Parathyroid adenoma (tissue), 2 donors: ENCODE data around the gene TMPRSS6.

Experiments used
- H2AFZ ChIP-seq: fragments of 300-600 bp; sonication (generic); one replicate; pipeline ENCODE4 v1.7.0; 2017; ENCODE audit warnings: antibody characterized with exemption, mild to moderate bottlenecking
- H3K27ac ChIP-seq: fragments of 300-600 bp; sonication (generic); one replicate; pipeline ENCODE4 v1.7.0; 2017
- H3K27me3 ChIP-seq: fragments of 300-600 bp; sonication (generic); one replicate; pipeline ENCODE4 v1.7.0; 2017; ENCODE audit warnings: low read length; ENCODE audit not compliant: control insufficient read depth, insufficient read depth
- H3K36me3 ChIP-seq: fragments of 300-600 bp; sonication (generic); one replicate; pipeline ENCODE4 v1.7.0; 2017; ENCODE audit warnings: low read length; ENCODE audit not compliant: control insufficient read depth, insufficient read depth
- H3K4me1 ChIP-seq: fragments of 300-600 bp; sonication (generic); one replicate; pipeline ENCODE4 v1.7.0; 2017; ENCODE audit warnings: control low read depth
- H3K4me2 ChIP-seq: fragments of 300-600 bp; sonication (generic); one replicate; pipeline ENCODE4 v1.7.0; 2017; ENCODE audit warnings: low read length
- H3K4me3 ChIP-seq: fragments of 300-600 bp; sonication (generic); one replicate; pipeline ENCODE4 v1.7.0; 2017; ENCODE audit warnings: low read depth, low read length
- H3K79me2 ChIP-seq: fragments of 300-600 bp; sonication (generic); one replicate; pipeline ENCODE4 v1.7.0; 2017; ENCODE audit warnings: control low read depth
- H3K9ac ChIP-seq: fragments of 300-600 bp; sonication (generic); one replicate; pipeline ENCODE4 v1.7.0; 2017; ENCODE audit warnings: mild to moderate bottlenecking
- H3K9me3 ChIP-seq: fragments of 300-600 bp; sonication (generic); one replicate; pipeline ENCODE4 v1.7.0; 2017; ENCODE audit warnings: low read length; ENCODE audit not compliant: control insufficient read depth
- TF ChIP-seq, protein P1 (sequence below): fragments of 300-600 bp; sonication (generic); IDR thresholded peaks from one replicate; pipeline ENCODE4 v1.7.0; 2017; ENCODE audit warnings: antibody characterized with exemption, mild to moderate bottlenecking
- donor health status: primary hyperparathyroidism.

TMPRSS6 gene

DNA sequence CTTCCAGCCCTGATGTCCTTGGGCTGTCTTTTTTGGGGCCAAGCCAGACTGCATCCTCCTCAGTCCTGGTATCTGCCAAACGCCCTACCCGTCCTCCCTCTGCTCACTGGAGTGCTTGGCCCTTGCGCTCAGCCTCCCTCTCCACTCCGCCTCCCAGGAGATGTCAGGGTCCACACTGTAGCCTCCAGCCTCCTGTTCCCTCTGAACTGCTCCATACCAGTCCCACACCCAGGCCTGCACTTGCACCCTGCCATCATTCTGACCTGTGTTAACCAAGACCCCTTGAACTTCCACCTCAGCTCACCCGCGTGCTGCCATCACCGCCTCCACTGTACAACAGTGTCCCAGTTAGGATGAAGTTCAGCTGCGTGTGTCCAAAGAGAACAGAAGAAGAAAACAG lies 46.5 kb upstream of the TMPRSS6 start:
- Histone ChIP-seq H3K79me2 (no peaks in the 10 kb centered on the region), H3K4me3 (no peak overlapping the region), H3K9ac (no peak overlapping the region), H3K4me1 (no peaks in the 10 kb centered on the region), H2AFZ (no peak overlapping the region), H3K9me3 (no peaks in the 10 kb centered on the region), H3K27me3 (no peaks in the 10 kb centered on the region), H3K36me3 (no peaks in the 10 kb centered on the region), H3K4me2 (no peak overlapping the region), H3K27ac (no peak overlapping the region)
- TF ChIP-seq, protein P1, sequence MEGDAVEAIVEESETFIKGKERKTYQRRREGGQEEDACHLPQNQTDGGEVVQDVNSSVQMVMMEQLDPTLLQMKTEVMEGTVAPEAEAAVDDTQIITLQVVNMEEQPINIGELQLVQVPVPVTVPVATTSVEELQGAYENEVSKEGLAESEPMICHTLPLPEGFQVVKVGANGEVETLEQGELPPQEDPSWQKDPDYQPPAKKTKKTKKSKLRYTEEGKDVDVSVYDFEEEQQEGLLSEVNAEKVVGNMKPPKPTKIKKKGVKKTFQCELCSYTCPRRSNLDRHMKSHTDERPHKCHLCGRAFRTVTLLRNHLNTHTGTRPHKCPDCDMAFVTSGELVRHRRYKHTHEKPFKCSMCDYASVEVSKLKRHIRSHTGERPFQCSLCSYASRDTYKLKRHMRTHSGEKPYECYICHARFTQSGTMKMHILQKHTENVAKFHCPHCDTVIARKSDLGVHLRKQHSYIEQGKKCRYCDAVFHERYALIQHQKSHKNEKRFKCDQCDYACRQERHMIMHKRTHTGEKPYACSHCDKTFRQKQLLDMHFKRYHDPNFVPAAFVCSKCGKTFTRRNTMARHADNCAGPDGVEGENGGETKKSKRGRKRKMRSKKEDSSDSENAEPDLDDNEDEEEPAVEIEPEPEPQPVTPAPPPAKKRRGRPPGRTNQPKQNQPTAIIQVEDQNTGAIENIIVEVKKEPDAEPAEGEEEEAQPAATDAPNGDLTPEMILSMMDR, result no peak

DNA sequence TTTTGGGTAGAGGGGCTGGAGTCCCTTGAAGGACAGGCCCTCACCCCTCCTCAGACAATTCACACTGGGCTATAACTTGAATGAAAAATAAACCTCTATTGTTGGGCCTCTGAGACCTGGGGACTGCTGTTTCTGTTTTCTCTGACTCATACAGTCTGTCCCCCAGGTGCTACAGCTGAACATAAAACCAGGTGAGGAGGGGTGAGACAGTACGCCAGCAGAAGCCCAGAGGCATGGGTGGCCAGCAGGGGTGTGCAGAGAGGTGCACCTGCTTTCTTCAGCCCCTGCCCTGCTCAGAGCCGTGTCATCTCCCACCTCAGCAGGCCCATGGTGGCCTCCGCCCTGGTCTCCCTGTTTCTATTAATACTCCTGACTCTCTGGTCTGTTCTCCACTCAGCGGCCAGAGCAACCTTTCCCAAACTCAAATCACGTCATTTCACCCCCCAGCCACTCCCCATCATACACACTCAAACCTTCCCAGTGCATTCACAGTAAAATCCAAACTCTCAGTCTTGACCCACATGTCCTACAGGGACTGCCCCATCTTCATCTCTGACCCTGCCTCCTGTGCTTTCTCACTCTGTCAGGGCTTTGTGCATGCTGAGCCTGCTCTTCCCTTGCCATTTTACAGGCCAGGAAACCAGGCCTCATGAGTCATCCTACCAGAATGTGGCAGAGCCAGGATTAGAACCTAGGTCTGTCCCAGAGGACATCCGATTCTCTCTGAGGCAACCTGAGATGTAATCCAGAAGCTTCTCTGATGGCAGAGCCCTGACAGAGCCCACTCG lies 45.6 kb upstream of the TMPRSS6 start:
- no peak overlapping the region for H3K9ac ChIP-seq
- no peaks in the 10 kb centered on the region for H3K79me2 ChIP-seq
- H3K27ac ChIP-seq, result no peak overlapping the region
- H3K4me3 ChIP-seq, result no peak overlapping the region
- H3K27me3 ChIP-seq, result no peaks in the 10 kb centered on the region
- TF ChIP-seq, protein P1, result no peak
- no peaks in the 10 kb centered on the region for H3K4me1 ChIP-seq
- no peaks in the 10 kb centered on the region for H3K36me3 ChIP-seq
- no peak overlapping the region for H3K4me2 ChIP-seq
- H2AFZ ChIP-seq, result no peak overlapping the region
- no peaks in the 10 kb centered on the region for H3K9me3 ChIP-seq

DNA sequence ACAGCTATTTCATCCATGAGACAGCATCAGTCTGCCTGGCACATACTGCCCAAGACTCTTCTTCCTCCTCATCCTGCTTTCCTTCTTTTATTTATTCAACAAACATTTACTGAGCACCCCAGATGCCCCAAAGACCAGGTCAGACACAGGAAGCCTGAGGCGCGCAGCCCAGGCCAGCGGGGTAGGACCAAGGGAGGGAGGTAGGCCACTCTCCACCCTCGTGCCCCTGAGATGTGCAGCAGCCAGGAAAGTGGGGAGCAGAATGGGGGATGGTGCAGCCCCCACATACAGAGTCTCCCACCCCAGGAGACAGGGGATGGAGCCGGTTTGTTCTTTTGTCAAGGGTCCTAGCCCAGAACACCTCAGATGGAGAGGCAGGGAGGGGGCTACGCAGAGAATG lies 44.4 kb upstream of the TMPRSS6 start:
- TF ChIP-seq, protein P1, result no peak
- Histone ChIP-seq H3K9me3 (no peaks in the 10 kb centered on the region), H3K27ac (no peak overlapping the region), H3K4me2 (no peak overlapping the region), H3K79me2 (no peaks in the 10 kb centered on the region), H3K9ac (no peak overlapping the region), H3K27me3 (no peaks in the 10 kb centered on the region), H3K4me1 (no peaks in the 10 kb centered on the region), H3K4me3 (no peak overlapping the region), H2AFZ (no peak overlapping the region), H3K36me3 (no peaks in the 10 kb centered on the region)

DNA sequence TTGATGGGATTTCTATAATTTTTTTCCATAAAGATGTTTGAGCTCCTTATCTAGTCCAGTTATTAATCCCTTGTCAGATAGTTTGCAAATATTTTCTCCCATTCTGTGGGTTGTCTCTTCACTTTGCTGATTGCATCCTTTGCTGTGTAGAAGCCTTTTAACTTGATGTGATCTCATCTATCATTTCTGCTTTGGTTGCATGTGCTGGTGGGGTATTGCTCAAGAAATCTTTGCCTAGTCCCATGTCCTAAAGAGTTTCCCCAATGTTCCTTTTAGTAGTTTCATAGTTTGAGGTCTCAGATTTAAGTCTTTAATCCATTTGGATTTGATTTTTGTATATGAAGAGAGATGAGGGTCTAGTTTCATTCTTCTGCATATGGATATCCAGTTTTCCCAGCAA lies 41.9 kb upstream of the TMPRSS6 start:
- H3K9me3 ChIP-seq, result no peaks in the 10 kb centered on the region
- H3K27ac ChIP-seq, result no peak overlapping the region
- H3K9ac ChIP-seq, result no peak overlapping the region
- H3K27me3 ChIP-seq, result no peaks in the 10 kb centered on the region
- H3K36me3 ChIP-seq, result no peaks in the 10 kb centered on the region
- H3K4me2 ChIP-seq, result no peak overlapping the region
- no peaks in the 10 kb centered on the region for H3K79me2 ChIP-seq
- no peak overlapping the region for H2AFZ ChIP-seq
- TF ChIP-seq, protein P1, result no peak
- H3K4me1 ChIP-seq, result no peaks in the 10 kb centered on the region
- no peak overlapping the region for H3K4me3 ChIP-seq

DNA sequence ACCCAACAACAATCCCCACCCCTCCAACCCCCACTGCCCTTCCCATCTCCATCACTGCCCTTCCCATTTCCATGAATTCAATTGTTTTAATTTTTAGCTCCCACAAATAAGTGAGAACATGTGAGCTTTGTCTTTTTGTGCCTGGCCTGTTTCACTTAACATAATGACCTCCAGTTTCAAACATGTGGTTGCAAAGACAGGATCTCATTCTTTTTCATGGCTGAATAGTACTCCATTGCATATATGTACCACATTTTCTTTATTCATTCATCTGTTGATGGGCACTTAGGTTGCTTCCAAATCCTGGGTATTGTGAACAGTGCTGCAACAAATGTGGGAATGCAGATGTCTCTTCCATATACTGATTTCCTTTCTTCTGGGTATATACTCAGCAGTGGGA lies 41.2 kb upstream of the TMPRSS6 start:
- Histone ChIP-seq H3K4me2 (no peak overlapping the region), H2AFZ (no peak overlapping the region), H3K4me3 (no peak overlapping the region), H3K27me3 (no peaks in the 10 kb centered on the region), H3K9ac (no peak overlapping the region), H3K4me1 (no peaks in the 10 kb centered on the region), H3K36me3 (no peaks in the 10 kb centered on the region), H3K79me2 (no peaks in the 10 kb centered on the region), H3K27ac (no peak overlapping the region), H3K9me3 (no peaks in the 10 kb centered on the region)
- TF ChIP-seq, protein P1, result no peak
